GM12874 (cell line): ENCODE results near the gene CCDC34.

Experiments
- CTCF ChIP-seq: IDR thresholded peaks from 2 replicates; pipeline ENCODE4 v1.5.1; 2011; ENCODE audit warnings: low read depth, mild to moderate bottlenecking, control low read depth, low read length, moderate library complexity; ENCODE audit not compliant: insufficient read depth

The CCDC34 gene

GRCh38 chr11:27406498-27407354 lies 43.7 kb upstream of the CCDC34 start:
- no peak for TF ChIP-seq CTCF

DNA sequence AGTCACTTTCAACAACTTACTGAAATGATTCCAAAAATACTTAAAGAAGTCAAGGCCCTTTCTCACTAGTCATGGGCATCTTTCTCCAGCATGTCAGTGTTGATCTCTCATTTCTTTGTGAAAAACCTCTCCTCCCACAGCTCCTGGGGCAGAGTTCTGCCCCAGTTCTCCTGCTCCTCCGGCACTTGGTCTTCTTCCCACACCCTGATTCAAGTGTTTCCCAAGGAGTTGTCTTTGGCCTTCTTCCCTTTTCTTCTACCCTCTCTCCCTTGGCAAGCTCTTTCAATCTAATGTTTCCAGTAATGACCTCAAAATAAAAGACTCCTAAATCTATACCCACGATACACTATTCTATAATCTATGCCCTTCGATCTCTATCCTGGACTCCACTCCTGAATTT lies 42.1 kb upstream of the CCDC34 start:
- no peak for TF ChIP-seq CTCF

DNA sequence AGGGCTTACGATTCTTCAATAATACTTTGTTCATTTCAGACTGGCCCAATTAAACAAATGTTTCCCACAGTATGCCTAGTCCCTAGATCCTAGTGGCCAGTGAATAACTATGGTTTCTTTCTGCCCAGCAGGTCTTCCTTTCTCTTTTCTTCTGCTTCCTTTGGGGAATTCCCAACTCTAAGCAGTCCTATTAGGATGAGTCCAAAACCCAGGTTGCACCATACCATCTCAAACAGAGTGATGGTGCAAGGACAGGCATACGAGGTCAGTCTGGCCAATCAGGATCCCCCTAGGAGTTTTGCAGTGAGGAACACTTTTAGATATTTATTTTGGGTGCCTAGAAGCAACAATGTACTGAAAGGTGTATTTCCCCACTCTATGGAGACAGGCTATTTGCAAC lies 41.4 kb upstream of the CCDC34 start:
- no peak for TF ChIP-seq CTCF

GRCh38 chr11:27403195-27403594 lies 40.2 kb upstream of the CCDC34 start:
- no peak for TF ChIP-seq CTCF

GRCh38 chr11:27402450-27402849 lies 39.4 kb upstream of the CCDC34 start:
- no peak for TF ChIP-seq CTCF

GRCh38 chr11:27401833-27402316 lies 38.9 kb upstream of the CCDC34 start:
- no peak for TF ChIP-seq CTCF

DNA sequence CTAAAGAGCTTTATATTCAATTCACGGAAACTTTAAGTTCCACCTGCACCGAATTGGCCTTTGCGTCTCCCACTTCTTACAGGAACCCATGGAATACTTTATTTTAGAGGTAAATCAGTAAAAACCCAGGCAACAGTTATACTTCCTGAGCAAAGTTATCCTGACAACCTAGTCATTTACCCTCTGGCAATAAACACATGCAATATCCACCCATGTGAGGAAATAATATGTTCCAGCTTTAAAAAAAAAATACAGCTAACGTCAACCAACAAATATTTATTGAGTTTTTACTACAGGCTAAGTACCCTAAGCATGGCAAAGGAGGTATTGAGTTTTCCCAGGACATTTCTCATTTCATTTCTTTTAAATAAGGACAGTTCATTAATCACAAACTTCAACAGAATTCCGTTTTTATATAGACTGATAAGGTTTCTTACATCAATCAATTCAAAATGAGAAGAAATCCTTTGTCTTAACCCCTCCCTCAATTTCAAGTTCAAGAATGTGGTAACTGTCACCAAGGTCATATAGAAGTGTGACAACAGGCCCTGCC lies 38.3 kb upstream of the CCDC34 start:
- no peak for TF ChIP-seq CTCF
